H9 (cell line): Measurements from ENCODE around the gene ITSN1. TPM values are rescaled to one million over a fixed set of nuclear protein-coding genes. Genes with fewer than 3 reads are reported as not detected.

ENCODE experiments used
- DNase-seq: peaks from one replicate; pipeline ENCODE4 v3.0.0-alpha.2; 2017
- H2AFZ ChIP-seq: one replicate; pipeline ENCODE4 v1.6.1; 2013; ENCODE audit warnings: mild to moderate bottlenecking, low read length, control low read depth, moderate library complexity
- H2AK5ac ChIP-seq: 2 replicates; pipeline ENCODE4 v1.6.1; 2013; ENCODE audit warnings: low read length, control low read depth, mixed read lengths; ENCODE audit not compliant: insufficient read length
- H2BK120ac ChIP-seq: one replicate; pipeline ENCODE4 v1.6.1; 2013; ENCODE audit warnings: low read depth, mild to moderate bottlenecking, low read length, control low read depth, inconsistent platforms; ENCODE audit not compliant: poor library complexity, severe bottlenecking
- H2BK12ac ChIP-seq: 2 replicates; pipeline ENCODE4 v1.6.1; 2013; ENCODE audit warnings: low read length, control low read depth, mixed read lengths, low read depth; ENCODE audit not compliant: insufficient read length
- H2BK15ac ChIP-seq: 2 replicates; pipeline ENCODE4 v1.6.1; 2013; ENCODE audit warnings: low read depth, low read length, control low read depth
- H2BK20ac ChIP-seq: one replicate; pipeline ENCODE4 v1.6.1; 2013; ENCODE audit warnings: low read depth, mild to moderate bottlenecking, low read length, control low read depth, inconsistent platforms; ENCODE audit not compliant: poor library complexity, severe bottlenecking
- H2BK5ac ChIP-seq: 2 replicates; pipeline ENCODE4 v1.6.1; 2013; ENCODE audit warnings: low read length, control low read depth, mixed read lengths; ENCODE audit not compliant: insufficient read length
- H3K14ac ChIP-seq: 2 replicates; pipeline ENCODE4 v1.6.1; 2013; ENCODE audit warnings: low read length, control low read depth; ENCODE audit not compliant: insufficient read depth
- H3K18ac ChIP-seq: 2 replicates; pipeline ENCODE4 v1.6.1; 2013; ENCODE audit warnings: low read depth, mild to moderate bottlenecking, mixed read lengths, low read length, control low read depth; ENCODE audit not compliant: insufficient read length
- H3K23ac ChIP-seq: 2 replicates; pipeline ENCODE4 v1.6.1; 2013; ENCODE audit warnings: low read length, control low read depth, mixed read lengths, low read depth; ENCODE audit not compliant: insufficient read length
- H3K23me2 ChIP-seq: 2 replicates; pipeline ENCODE4 v1.6.1; 2013; ENCODE audit warnings: low read depth, mild to moderate bottlenecking, mixed read lengths, low read length, control low read depth; ENCODE audit not compliant: insufficient read length, poor library complexity, severe bottlenecking
- H3K27ac ChIP-seq: 2 replicates; pipeline ENCODE4 v1.5.1; 2013; ENCODE audit warnings: low read length, control low read depth, mixed read lengths, low read depth; ENCODE audit not compliant: insufficient read length
- H3K27me3 ChIP-seq: 2 replicates; pipeline ENCODE4 v1.6.1; 2013; ENCODE audit warnings: low read length, control low read depth, inconsistent platforms; ENCODE audit not compliant: insufficient read depth
- H3K4ac ChIP-seq: 2 replicates; pipeline ENCODE4 v1.6.1; 2013; ENCODE audit warnings: low read depth, mild to moderate bottlenecking, control low read depth, inconsistent platforms, low read length, moderate library complexity
- H3K4me1 ChIP-seq: 2 replicates; pipeline ENCODE4 v1.6.1; 2013; ENCODE audit warnings: low read length, control low read depth, inconsistent platforms; ENCODE audit not compliant: insufficient read depth
- H3K4me2 ChIP-seq: 2 replicates; pipeline ENCODE4 v1.6.1; 2013; ENCODE audit warnings: low read length, control low read depth, mixed read lengths; ENCODE audit not compliant: insufficient read length, insufficient read depth
- H3K56ac ChIP-seq: 2 replicates; pipeline ENCODE4 v1.6.1; 2013; ENCODE audit warnings: low read depth, mild to moderate bottlenecking, mixed read lengths, low read length, control low read depth; ENCODE audit not compliant: insufficient read length
- H3K79me1 ChIP-seq: 2 replicates; pipeline ENCODE4 v1.6.1; 2013; ENCODE audit warnings: low read depth, mild to moderate bottlenecking, moderate library complexity, low read length, control low read depth, inconsistent platforms; ENCODE audit not compliant: insufficient read depth, poor library complexity, severe bottlenecking
- H3K79me2 ChIP-seq: 2 replicates; pipeline ENCODE4 v1.6.1; 2013; ENCODE audit warnings: low read length, control low read depth, inconsistent platforms; ENCODE audit not compliant: insufficient read depth
- H3K9ac ChIP-seq: 2 replicates; pipeline ENCODE4 v1.6.1; 2013; ENCODE audit warnings: low read length, control low read depth, mixed read lengths; ENCODE audit not compliant: insufficient read length; ENCODE audit errors: extremely low read depth
- H3K9me3 ChIP-seq: one replicate; pipeline ENCODE4 v1.6.1; 2013; ENCODE audit warnings: low read depth, low read length, inconsistent platforms; ENCODE audit not compliant: control insufficient read depth
- H3T11ph ChIP-seq: one replicate; pipeline ENCODE4 v1.6.1; 2013; ENCODE audit warnings: mild to moderate bottlenecking, low read length, control low read depth, inconsistent platforms
- H4K20me1 ChIP-seq: one replicate; pipeline ENCODE4 v1.6.1; 2013; ENCODE audit not compliant: control insufficient read depth, insufficient read length, insufficient read depth
- H4K5ac ChIP-seq: 2 replicates; pipeline ENCODE4 v1.6.1; 2013; ENCODE audit warnings: low read depth, mild to moderate bottlenecking, mixed read lengths, low read length, control low read depth; ENCODE audit not compliant: insufficient read length
- H4K8ac ChIP-seq: replicated peaks from 2 replicates; pipeline ENCODE4 v1.6.1; 2013; ENCODE audit warnings: low read length, control low read depth, mixed read lengths, low read depth; ENCODE audit not compliant: insufficient read length
- H4K91ac ChIP-seq: 2 replicates; pipeline ENCODE4 v1.6.1; 2013; ENCODE audit warnings: low read depth, mild to moderate bottlenecking, moderate library complexity, mixed read lengths, low read length, control low read depth; ENCODE audit not compliant: insufficient read length
- H3K27ac Mint-ChIP-seq, 3 experiments: 2 replicates in 2 of 3; 3 replicates in 1 of 3; pipeline ENCODE4 v1.8.0; 2020 to 2021; ENCODE audit warnings: mixed read lengths in 3 of 3, mild to moderate bottlenecking in 1 of 3, moderate library complexity in 1 of 3
- H3K27me3 Mint-ChIP-seq: 2 replicates; pipeline ENCODE4 v1.8.0; 2021; ENCODE audit warnings: low read depth, mild to moderate bottlenecking, moderate library complexity, mixed read lengths
- H3K36me3 Mint-ChIP-seq, 3 experiments: 2 replicates in 2 of 3; 3 replicates in 1 of 3; pipeline ENCODE4 v1.8.0; 2020 to 2021; ENCODE audit warnings: low read depth in 3 of 3, mixed read lengths in 3 of 3; ENCODE audit not compliant: insufficient read depth in 1 of 3
- H3K4me1 Mint-ChIP-seq, 2 experiments: 2 replicates each; pipeline ENCODE4 v1.8.0; 2020; ENCODE audit warnings: mixed read lengths in 2 of 2
- H3K4me3 Mint-ChIP-seq, 2 experiments: 2 replicates in 1 of 2; 3 replicates in 1 of 2; pipeline ENCODE4 v1.8.0; 2020 to 2021; ENCODE audit warnings: mild to moderate bottlenecking in 2 of 2, mixed read lengths in 2 of 2, moderate library complexity in 1 of 2
- H3K9me3 Mint-ChIP-seq, 2 experiments: 2 replicates in 1 of 2; 3 replicates in 1 of 2; pipeline ENCODE4 v1.8.0; 2020; ENCODE audit warnings: mild to moderate bottlenecking in 2 of 2, mixed read lengths in 2 of 2, moderate library complexity in 1 of 2
- WGBS: extraction: QIAGEN DNeasy Blood & Tissue Kit; methylation state at CpG from one replicate; pipeline ENCODE4 v1.1.7; 2013; ENCODE audit warnings: missing lambda C conversion rate, low lambda C conversion rate, mixed read lengths; ENCODE audit not compliant: insufficient read length; ENCODE audit errors: extremely low coverage; 5-methylcytosine and 5-hydroxymethylcytosine counted together
- total RNA-seq: library from RNA; stranded (reverse); gene quantifications from 2 replicates; pipeline ENCODE4 v1.2.1, GENCODE V29; 2021
- TF ChIP-seq, protein P1 (sequence below): fragments of 200-600 bp; sonication (generic); conservative IDR thresholded peaks from 3 replicates; pipeline ENCODE4 v1.8.0; 2021; ENCODE audit warnings: antibody characterized with exemption, mild to moderate bottlenecking

Gene ITSN1
- total RNA-seq, 1 experiment from 2014 or later = 94.2 TPM

DNA sequence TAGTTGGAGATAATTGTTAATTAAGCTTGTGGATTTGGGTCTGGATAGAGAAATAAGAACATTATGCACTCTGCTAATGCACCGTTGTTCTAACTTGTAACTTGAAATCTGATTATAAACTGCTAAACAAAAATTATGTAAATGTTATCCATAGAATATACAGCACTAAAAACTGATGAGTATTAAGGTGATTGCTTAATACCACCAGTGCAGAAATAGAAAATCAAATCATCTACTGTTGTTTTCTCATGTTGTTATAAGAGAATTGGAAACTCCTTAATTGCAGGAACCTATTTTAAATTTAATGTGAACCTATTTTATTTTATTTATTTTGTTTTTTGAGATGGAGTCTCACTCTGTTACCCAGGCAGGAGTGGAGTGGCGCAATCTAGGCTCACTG, 125.7 kb downstream of the ITSN1 start:
- H3K27me3 ChIP-seq = no peaks in the 10 kb centered on the region; the same call in 1 of the 2 replicates
- no peak overlapping the region for H3K18ac ChIP-seq
- H3K27ac ChIP-seq = no peak overlapping the region
- no peak overlapping the region for H3K23ac ChIP-seq
- no peak overlapping the region for H3K27ac Mint-ChIP-seq
- no peaks in the 10 kb centered on the region for H3K27me3 Mint-ChIP-seq
- H2BK5ac ChIP-seq = no peak overlapping the region
- no peak overlapping the region for H3K4me2 ChIP-seq
- H3K36me3 Mint-ChIP-seq = peaks cover 35 to 79% (median 76%) of the 10 kb centered on the region in 3 experiments
- H3T11ph ChIP-seq = no peak overlapping the region
- no peaks in the 10 kb centered on the region for H3K9me3 ChIP-seq
- no peaks in the 10 kb centered on the region for H3K79me2 ChIP-seq
- H2BK120ac ChIP-seq = no peak overlapping the region
- TF ChIP-seq, protein P1, sequence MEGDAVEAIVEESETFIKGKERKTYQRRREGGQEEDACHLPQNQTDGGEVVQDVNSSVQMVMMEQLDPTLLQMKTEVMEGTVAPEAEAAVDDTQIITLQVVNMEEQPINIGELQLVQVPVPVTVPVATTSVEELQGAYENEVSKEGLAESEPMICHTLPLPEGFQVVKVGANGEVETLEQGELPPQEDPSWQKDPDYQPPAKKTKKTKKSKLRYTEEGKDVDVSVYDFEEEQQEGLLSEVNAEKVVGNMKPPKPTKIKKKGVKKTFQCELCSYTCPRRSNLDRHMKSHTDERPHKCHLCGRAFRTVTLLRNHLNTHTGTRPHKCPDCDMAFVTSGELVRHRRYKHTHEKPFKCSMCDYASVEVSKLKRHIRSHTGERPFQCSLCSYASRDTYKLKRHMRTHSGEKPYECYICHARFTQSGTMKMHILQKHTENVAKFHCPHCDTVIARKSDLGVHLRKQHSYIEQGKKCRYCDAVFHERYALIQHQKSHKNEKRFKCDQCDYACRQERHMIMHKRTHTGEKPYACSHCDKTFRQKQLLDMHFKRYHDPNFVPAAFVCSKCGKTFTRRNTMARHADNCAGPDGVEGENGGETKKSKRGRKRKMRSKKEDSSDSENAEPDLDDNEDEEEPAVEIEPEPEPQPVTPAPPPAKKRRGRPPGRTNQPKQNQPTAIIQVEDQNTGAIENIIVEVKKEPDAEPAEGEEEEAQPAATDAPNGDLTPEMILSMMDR = no peak
- WGBS = no CpG with 5 or more reads among the region's 2 CpGs
- no peak overlapping the region for H3K4ac ChIP-seq
- no peak overlapping the region for H2AFZ ChIP-seq
- peaks cover 2% of the 10 kb centered on the region for H3K79me1 ChIP-seq
- H3K4me1 Mint-ChIP-seq = no peaks in the 10 kb centered on the region
- no peaks in the 10 kb centered on the region for H3K9me3 Mint-ChIP-seq
- no peak overlapping the region for H2BK15ac ChIP-seq
- H3K23me2 ChIP-seq = no peaks in the 10 kb centered on the region
- H2AK5ac ChIP-seq = no peak overlapping the region
- H4K5ac ChIP-seq = no peak overlapping the region
- no peak overlapping the region for H4K91ac ChIP-seq
- no peak overlapping the region for H3K14ac ChIP-seq
- DNase-seq = no peak
- H2BK12ac ChIP-seq = no peak overlapping the region
- no peak overlapping the region for H4K8ac ChIP-seq
- H3K4me1 ChIP-seq = no peaks in the 10 kb centered on the region
- H3K56ac ChIP-seq = no peak overlapping the region
- no peak overlapping the region for H3K4me3 Mint-ChIP-seq
- H2BK20ac ChIP-seq = no peak overlapping the region
- no peak overlapping the region for H3K9ac ChIP-seq
- H4K20me1 ChIP-seq = no peaks in the 10 kb centered on the region
